ENCODE results near the gene GYS2. TPM values are rescaled to one million over a fixed set of nuclear protein-coding genes. Genes with fewer than 3 reads are reported as not detected.
A peak's percentile ranks its signal among the peaks of the same experiment; 100 is the strongest.

Gene GYS2
- total RNA-seq, 1 donor from 2014 or later = not detected

- intact Hi-C loops (cut with DNase I) = no loop called here
- TF ChIP-seq CTCF (IDR thresholded peaks at IDR 0.05) = no peak
- Histone ChIP-seq H3K27ac (peak overlapping the region; percentile 14 to 22), H3K4me1 (no peaks in the 10 kb centered on the region), H3K27me3 (no peaks in the 10 kb centered on the region), H3K36me3 (no peaks in the 10 kb centered on the region), H3K4me3 (peak overlapping the region; percentile 62 to 80), H3K9me3 (peaks cover 0 to 4% of the 10 kb centered on the region in 2 donors)
- peak in 1 of 2 donors; percentile 69 for DNase-seq (ENCODE audit: low spot score in 2 of 2)
Observed at GRCh38 chr12:21527451-21528180, 77.0 kb downstream of the GYS2 start.

GRCh38 chr12:21526721-21527345 is 77.8 kb downstream of the GYS2 start:
- peak overlapping the region; percentile 62 to 80 for H3K4me3 ChIP-seq
- H3K36me3 ChIP-seq = no peaks in the 10 kb centered on the region
- no peak overlapping the region for H3K27ac ChIP-seq
- intact Hi-C loops (cut with DNase I) = no loop called here
- no peaks in the 10 kb centered on the region for H3K27me3 ChIP-seq
- H3K4me1 ChIP-seq = no peaks in the 10 kb centered on the region
- H3K9me3 ChIP-seq = peaks cover 0 to 4% of the 10 kb centered on the region in 2 donors
- no peak for TF ChIP-seq CTCF (IDR thresholded peaks at IDR 0.05)
- no peak for DNase-seq (ENCODE audit: low spot score in 2 of 2)

GRCh38 chr12:21526053-21526452 is 78.6 kb downstream of the GYS2 start, which contains the start of gene SPX:
Gene SPX, plus strand, starts transcription at chr12:21526296. Its CDS starts 177 bp downstream, at chr12:21526473.
- H3K4me1 ChIP-seq = no peaks in the 10 kb centered on the region
- peaks cover 0 to 4% of the 10 kb centered on the region in 2 donors for H3K9me3 ChIP-seq
- H3K36me3 ChIP-seq = no peaks in the 10 kb centered on the region
- DNase-seq (ENCODE audit: low spot score in 2 of 2) = no peak
- H3K27ac ChIP-seq = no peak within 1 kb of the TSS
- TF ChIP-seq CTCF (IDR thresholded peaks at IDR 0.05) = no peak
- peak within 1 kb of the TSS in 1 of 2 donors; percentile 80 for H3K4me3 ChIP-seq
- no peaks in the 10 kb centered on the region for H3K27me3 ChIP-seq
- intact Hi-C loops (cut with DNase I) = no loop called here

DNA sequence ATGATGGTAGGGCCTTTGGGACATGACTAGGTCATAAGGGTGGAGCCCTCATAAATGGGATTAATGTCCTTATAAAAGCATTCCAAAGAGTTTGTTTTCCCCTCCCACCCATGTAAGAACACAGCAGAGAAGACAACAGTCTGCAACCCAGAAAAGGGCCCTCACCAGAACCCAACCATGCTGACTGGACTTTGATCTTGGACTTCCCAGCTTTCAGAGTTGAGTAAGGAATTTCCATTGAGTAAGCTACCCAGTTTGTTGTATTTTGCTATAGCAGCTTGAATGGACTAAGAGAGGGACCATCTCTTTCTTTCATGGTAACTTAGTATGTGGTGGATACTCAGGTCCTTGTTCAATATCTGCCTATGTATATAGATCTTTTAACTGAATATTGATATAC is 81.5 kb downstream of the GYS2 start:
- Histone ChIP-seq H3K27ac (no peak overlapping the region), H3K36me3 (no peaks in the 10 kb centered on the region), H3K9me3 (peaks cover 0 to 4% of the 10 kb centered on the region in 2 donors), H3K27me3 (no peaks in the 10 kb centered on the region), H3K4me3 (no peak overlapping the region), H3K4me1 (no peaks in the 10 kb centered on the region)
- no peak for DNase-seq (ENCODE audit: low spot score in 2 of 2)
- intact Hi-C loops (cut with DNase I) = no loop called here
- TF ChIP-seq CTCF (IDR thresholded peaks at IDR 0.05) = no peak

DNA sequence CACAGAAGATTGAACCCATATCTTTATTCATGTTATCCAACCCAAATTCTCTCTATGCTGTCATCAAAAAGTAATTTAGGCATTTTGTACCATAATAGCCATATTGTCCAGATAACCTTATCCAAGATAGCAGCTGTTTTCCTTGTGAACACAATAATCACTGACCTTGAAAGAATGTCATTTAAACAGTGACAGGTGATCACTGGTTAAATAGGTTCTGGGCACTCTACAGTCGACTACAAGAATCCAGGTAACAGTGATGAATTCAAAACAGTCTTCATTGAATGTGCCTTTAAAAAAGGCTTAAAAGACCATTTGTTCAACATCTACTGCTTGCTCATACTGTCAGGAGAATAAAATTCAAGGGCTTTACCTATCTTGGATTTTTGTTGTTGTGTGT is 83.1 kb downstream of the GYS2 start:
- H3K4me1 ChIP-seq = no peaks in the 10 kb centered on the region
- no peak for DNase-seq (ENCODE audit: low spot score in 2 of 2)
- intact Hi-C loops (cut with DNase I) = no loop called here
- H3K27me3 ChIP-seq = no peaks in the 10 kb centered on the region
- no peak for TF ChIP-seq CTCF (IDR thresholded peaks at IDR 0.05)
- H3K27ac ChIP-seq = no peak overlapping the region
- peaks cover 0 to 11% of the 10 kb centered on the region in 2 donors for H3K36me3 ChIP-seq
- H3K9me3 ChIP-seq = peaks cover 0 to 4% of the 10 kb centered on the region in 2 donors
- H3K4me3 ChIP-seq = no peak overlapping the region

Measured in ascending aorta (tissue), 2 donors.